EL (cell line): Measurements from ENCODE around the gene CEP112.
A peak's percentile ranks its signal among the peaks of the same experiment; 100 is the strongest.

ENCODE experiments used
- DNase-seq: peaks from one replicate; pipeline ENCODE4 v3.0.0-alpha.2; 2016

CEP112 gene

GRCh38 chr17:65666876-65667321 lies 525.0 kb downstream of the CEP112 start:
- DNase-seq = no peak

- DNase-seq = no peak
Measured at GRCh38 chr17:65665966-65666365, 526.0 kb downstream of the CEP112 start.

GRCh38 chr17:65664696-65665095 lies 527.2 kb downstream of the CEP112 start:
- DNase-seq = no peak

- DNase-seq = no peak
Measured at GRCh38 chr17:65664266-65664665, 527.7 kb downstream of the CEP112 start.

- no peak for DNase-seq
Measured at GRCh38 chr17:65662196-65662595, 529.7 kb downstream of the CEP112 start.

GRCh38 chr17:65660947-65661346 lies 531.0 kb downstream of the CEP112 start:
- DNase-seq = peak; percentile 64

GRCh38 chr17:65660078-65660477 lies 531.9 kb downstream of the CEP112 start:
- no peak for DNase-seq

- no peak for DNase-seq
Measured at GRCh38 chr17:65659512-65659911, 532.4 kb downstream of the CEP112 start.

- DNase-seq = no peak
Measured at GRCh38 chr17:65657251-65657828, 534.6 kb downstream of the CEP112 start.

GRCh38 chr17:65656390-65657250 lies 535.3 kb downstream of the CEP112 start:
- DNase-seq = no peak

GRCh38 chr17:65655706-65656105 lies 536.2 kb downstream of the CEP112 start:
- DNase-seq = no peak

GRCh38 chr17:65644545-65644944 lies 547.4 kb downstream of the CEP112 start:
- no peak for DNase-seq

- no peak for DNase-seq
Measured at GRCh38 chr17:65638221-65638975, 553.5 kb downstream of the CEP112 start.

- DNase-seq = no peak
Measured at GRCh38 chr17:65637786-65638185, 554.1 kb downstream of the CEP112 start.

- DNase-seq = no peak
Measured at GRCh38 chr17:65634533-65634932, 557.4 kb downstream of the CEP112 start.

- no peak for DNase-seq
Measured at GRCh38 chr17:65633988-65634387, 557.9 kb downstream of the CEP112 start.

GRCh38 chr17:65633146-65633881 lies 558.6 kb downstream of the CEP112 start:
- no peak for DNase-seq

GRCh38 chr17:65630502-65630901 lies 561.4 kb downstream of the CEP112 start:
- no peak for DNase-seq

- DNase-seq = no peak
Measured at GRCh38 chr17:65629234-65629690, 562.7 kb downstream of the CEP112 start.

- DNase-seq = no peak
Measured at GRCh38 chr17:65628644-65629036, 563.3 kb downstream of the CEP112 start.

GRCh38 chr17:65627891-65628643 lies 563.9 kb downstream of the CEP112 start:
- DNase-seq = peak; percentile 74

- no peak for DNase-seq
Measured at GRCh38 chr17:65627108-65627507, 564.8 kb downstream of the CEP112 start.
